KMS-11 (cell line): Measurements from ENCODE around the gene CEMIP.

Experiments
- H2AFZ ChIP-seq: fragments of 200-600 bp; sonication (generic); 2 replicates; pipeline ENCODE4 v1.6.1; 2016; ENCODE audit warnings: antibody characterized with exemption, mixed run types, low read depth
- H3K27ac ChIP-seq: fragments of 200-600 bp; sonication (generic); 2 replicates; pipeline ENCODE4 v1.6.1; 2016; ENCODE audit warnings: mild to moderate bottlenecking, mixed run types
- H3K27me3 ChIP-seq: fragments of 200-600 bp; sonication (generic); 2 replicates; pipeline ENCODE4 v1.6.1; 2017; ENCODE audit warnings: mild to moderate bottlenecking, low read depth, mixed run types, moderate library complexity; ENCODE audit not compliant: insufficient read depth
- H3K36me3 ChIP-seq: fragments of 200-600 bp; sonication (generic); 2 replicates; pipeline ENCODE4 v1.6.1; 2017; ENCODE audit warnings: mild to moderate bottlenecking, mixed run types; ENCODE audit not compliant: insufficient read depth
- H3K4me1 ChIP-seq: fragments of 200-600 bp; sonication (generic); 2 replicates; pipeline ENCODE4 v1.6.1; 2016; ENCODE audit warnings: mild to moderate bottlenecking, low read depth, mixed run types; ENCODE audit not compliant: poor library complexity, severe bottlenecking
- H3K4me2 ChIP-seq: fragments of 200-600 bp; sonication (generic); 2 replicates; pipeline ENCODE4 v1.7.0; 2016; ENCODE audit warnings: mild to moderate bottlenecking, mixed run types
- H3K4me3 ChIP-seq: fragments of 200-600 bp; sonication (generic); IDR thresholded peaks from 2 replicates; pipeline ENCODE4 v1.6.1; 2017; ENCODE audit warnings: low read depth, low read length, mixed read lengths; ENCODE audit not compliant: insufficient read depth
- H3K79me2 ChIP-seq: fragments of 200-600 bp; sonication (generic); 2 replicates; pipeline ENCODE4 v1.6.1; 2016; ENCODE audit warnings: low read depth, mixed run types; ENCODE audit not compliant: insufficient read depth
- H3K9ac ChIP-seq: fragments of 200-600 bp; sonication (generic); 2 replicates; pipeline ENCODE4 v1.6.1; 2016; ENCODE audit warnings: mild to moderate bottlenecking, mixed run types
- H4K20me1 ChIP-seq: fragments of 200-600 bp; sonication (generic); 2 replicates; pipeline ENCODE4 v1.6.1; 2016; ENCODE audit warnings: mild to moderate bottlenecking, mixed run types; ENCODE audit not compliant: insufficient read depth
- TF ChIP-seq, protein P1 (sequence below): fragments of 200-600 bp; sonication (generic); conservative IDR thresholded peaks from 2 replicates; pipeline ENCODE4 v1.6.1; 2017; ENCODE audit warnings: low read depth, mild to moderate bottlenecking, antibody characterized with exemption, low read length, moderate library complexity, mixed read lengths

The CEMIP gene

DNA sequence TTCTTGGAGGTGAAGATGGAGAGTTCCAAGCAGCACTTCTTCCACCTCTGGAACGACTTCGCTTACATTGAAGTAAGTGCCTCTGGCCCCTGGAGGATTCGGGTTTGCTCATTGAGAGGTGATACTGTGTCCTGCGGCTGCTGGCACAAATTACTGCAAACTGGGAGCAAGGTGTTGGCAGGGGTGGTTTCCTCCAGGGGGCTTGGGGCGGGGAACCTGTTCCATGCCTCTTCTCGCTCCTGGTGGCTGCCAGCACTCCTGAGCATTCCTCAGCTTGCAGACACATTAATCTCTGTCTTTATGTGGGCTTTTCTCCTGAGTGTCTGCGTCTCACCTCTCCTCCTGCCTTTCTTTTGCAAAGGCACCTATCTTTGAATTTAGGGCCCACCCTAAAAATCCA is 163.1 kb downstream of the CEMIP start:
- no peak overlapping the region for H3K4me3 ChIP-seq
- no peaks in the 10 kb centered on the region for H3K4me1 ChIP-seq
- H3K4me2 ChIP-seq: no peak overlapping the region
- H3K27me3 ChIP-seq: no peaks in the 10 kb centered on the region
- H2AFZ ChIP-seq: no peak overlapping the region
- H3K36me3 ChIP-seq: no peaks in the 10 kb centered on the region
- H3K9ac ChIP-seq: no peak overlapping the region
- TF ChIP-seq, protein P1, sequence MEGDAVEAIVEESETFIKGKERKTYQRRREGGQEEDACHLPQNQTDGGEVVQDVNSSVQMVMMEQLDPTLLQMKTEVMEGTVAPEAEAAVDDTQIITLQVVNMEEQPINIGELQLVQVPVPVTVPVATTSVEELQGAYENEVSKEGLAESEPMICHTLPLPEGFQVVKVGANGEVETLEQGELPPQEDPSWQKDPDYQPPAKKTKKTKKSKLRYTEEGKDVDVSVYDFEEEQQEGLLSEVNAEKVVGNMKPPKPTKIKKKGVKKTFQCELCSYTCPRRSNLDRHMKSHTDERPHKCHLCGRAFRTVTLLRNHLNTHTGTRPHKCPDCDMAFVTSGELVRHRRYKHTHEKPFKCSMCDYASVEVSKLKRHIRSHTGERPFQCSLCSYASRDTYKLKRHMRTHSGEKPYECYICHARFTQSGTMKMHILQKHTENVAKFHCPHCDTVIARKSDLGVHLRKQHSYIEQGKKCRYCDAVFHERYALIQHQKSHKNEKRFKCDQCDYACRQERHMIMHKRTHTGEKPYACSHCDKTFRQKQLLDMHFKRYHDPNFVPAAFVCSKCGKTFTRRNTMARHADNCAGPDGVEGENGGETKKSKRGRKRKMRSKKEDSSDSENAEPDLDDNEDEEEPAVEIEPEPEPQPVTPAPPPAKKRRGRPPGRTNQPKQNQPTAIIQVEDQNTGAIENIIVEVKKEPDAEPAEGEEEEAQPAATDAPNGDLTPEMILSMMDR: no peak
- no peak overlapping the region for H3K27ac ChIP-seq
- no peaks in the 10 kb centered on the region for H3K79me2 ChIP-seq
- H4K20me1 ChIP-seq: no peaks in the 10 kb centered on the region

DNA sequence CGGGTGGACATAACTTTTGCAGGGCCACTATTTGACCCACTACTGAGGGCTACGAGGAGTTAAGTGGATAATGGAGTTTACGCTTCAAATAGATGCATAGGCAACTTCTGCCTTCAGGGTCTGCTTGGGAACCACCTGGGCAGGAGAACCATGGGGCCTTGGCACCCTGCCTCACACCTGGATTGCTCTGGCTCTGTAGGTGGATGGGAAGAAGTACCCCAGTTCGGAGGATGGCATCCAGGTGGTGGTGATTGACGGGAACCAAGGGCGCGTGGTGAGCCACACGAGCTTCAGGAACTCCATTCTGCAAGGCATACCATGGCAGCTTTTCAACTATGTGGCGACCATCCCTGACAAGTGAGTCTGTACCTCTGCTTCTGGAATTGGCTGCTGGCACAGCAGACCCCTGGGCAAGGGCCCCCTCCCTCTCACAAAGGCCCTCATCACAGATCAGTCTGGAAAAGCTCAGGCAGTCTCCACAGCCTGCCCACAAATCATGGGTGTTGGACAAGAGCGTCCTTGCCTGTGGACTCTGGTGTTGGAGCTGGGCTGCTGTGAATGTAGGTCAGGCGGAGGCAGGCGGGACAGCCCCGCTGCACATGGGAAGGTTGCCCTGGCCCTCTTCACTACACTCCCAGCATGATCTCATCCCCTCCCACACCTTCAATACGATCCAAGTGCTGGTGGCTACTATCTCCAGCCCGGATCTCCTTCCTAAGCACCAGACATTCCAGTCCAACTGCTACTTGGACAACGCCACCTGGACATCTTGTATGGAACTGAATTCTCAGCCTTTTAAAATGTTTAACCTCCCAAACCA is 163.8 kb downstream of the CEMIP start:
- H3K4me2 ChIP-seq: no peak overlapping the region
- H4K20me1 ChIP-seq: no peaks in the 10 kb centered on the region
- H3K4me3 ChIP-seq: no peak overlapping the region
- TF ChIP-seq, protein P1: no peak
- H3K79me2 ChIP-seq: no peaks in the 10 kb centered on the region
- H3K36me3 ChIP-seq: no peaks in the 10 kb centered on the region
- H3K9ac ChIP-seq: no peak overlapping the region
- H3K4me1 ChIP-seq: no peaks in the 10 kb centered on the region
- no peak overlapping the region for H2AFZ ChIP-seq
- no peak overlapping the region for H3K27ac ChIP-seq
- no peaks in the 10 kb centered on the region for H3K27me3 ChIP-seq

DNA sequence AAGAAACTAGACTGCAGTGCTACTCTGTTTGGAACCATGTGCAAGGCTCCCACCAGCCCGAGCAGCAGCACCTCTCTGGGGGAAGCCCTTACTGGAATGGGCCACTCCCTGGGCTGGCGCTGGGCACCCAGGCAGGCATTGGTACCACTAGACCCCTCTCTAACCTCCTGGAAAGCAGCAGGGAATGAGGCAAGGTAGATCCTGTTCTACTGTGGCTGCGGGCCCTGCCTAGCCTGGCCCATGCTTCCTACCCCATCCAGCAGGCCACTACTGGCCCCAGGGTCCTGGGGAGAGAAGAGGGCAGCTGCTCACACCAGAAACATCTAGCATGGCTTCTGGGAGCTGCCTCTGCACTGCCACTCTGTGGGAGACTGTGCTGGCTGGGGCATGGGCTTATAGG is 165.6 kb downstream of the CEMIP start:
- Histone ChIP-seq H3K27ac (no peak overlapping the region), H3K79me2 (no peaks in the 10 kb centered on the region), H3K27me3 (no peaks in the 10 kb centered on the region), H3K36me3 (no peaks in the 10 kb centered on the region), H2AFZ (no peak overlapping the region), H3K9ac (no peak overlapping the region), H3K4me2 (no peak overlapping the region), H3K4me1 (no peaks in the 10 kb centered on the region), H3K4me3 (no peak overlapping the region), H4K20me1 (no peaks in the 10 kb centered on the region)
- TF ChIP-seq, protein P1: no peak

DNA sequence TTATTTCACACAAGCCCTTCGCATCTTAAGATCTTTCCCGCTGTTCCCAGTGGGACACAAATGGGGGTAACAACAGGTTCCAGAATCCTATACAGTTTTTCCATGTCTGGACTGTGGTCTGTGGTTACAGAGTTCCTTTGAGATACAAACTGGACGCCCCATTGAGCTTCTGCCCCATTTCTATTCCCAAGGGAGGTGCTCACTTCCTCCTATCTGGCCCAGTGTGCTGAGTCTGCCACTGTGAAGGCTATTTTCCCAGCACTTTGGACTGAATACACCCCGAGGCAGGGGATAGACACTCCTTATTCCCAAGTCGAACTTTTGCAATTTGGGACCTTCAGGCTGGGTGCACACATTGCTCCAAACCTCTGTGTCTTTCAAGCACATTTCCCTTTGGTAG is 166.4 kb downstream of the CEMIP start:
- Histone ChIP-seq H2AFZ (no peak overlapping the region), H4K20me1 (no peaks in the 10 kb centered on the region), H3K36me3 (no peaks in the 10 kb centered on the region), H3K4me1 (no peaks in the 10 kb centered on the region), H3K27me3 (no peaks in the 10 kb centered on the region), H3K79me2 (no peaks in the 10 kb centered on the region), H3K9ac (no peak overlapping the region), H3K4me3 (no peak overlapping the region), H3K27ac (no peak overlapping the region), H3K4me2 (no peak overlapping the region)
- TF ChIP-seq, protein P1: no peak
